PFSK-1 (cell line): ENCODE data around the gene FYN.

ENCODE experiments used
- FOXP2 ChIP-seq: optimal IDR thresholded peaks from 2 replicates; pipeline ENCODE3; 2011; ENCODE audit warnings: borderline replicate concordance, control low read depth, inconsistent platforms; ENCODE audit not compliant: insufficient read depth; ENCODE audit errors: extremely low read length, extremely low read depth
- POLR2AphosphoS5 ChIP-seq: IDR thresholded peaks from 2 replicates; pipeline ENCODE4 v1.6.1; 2012; ENCODE audit warnings: low read depth, mild to moderate bottlenecking, control low read depth, low read length, moderate library complexity
- REST ChIP-seq, 2 experiments: IDR thresholded peaks; 2 replicates each; pipeline versions ENCODE4 v1.6.1 to v1.8.0; 2011 to 2012; ENCODE audit warnings: low read depth in 2 of 2, low read length in 2 of 2, control low read depth in 1 of 2, inconsistent platforms in 1 of 2, mild to moderate bottlenecking in 1 of 2, moderate library complexity in 1 of 2; ENCODE audit not compliant: insufficient read depth in 1 of 2
- SIN3A ChIP-seq: IDR thresholded peaks from 2 replicates; pipeline ENCODE4 v1.6.1; 2012; ENCODE audit warnings: mild to moderate bottlenecking, low read length, moderate library complexity, borderline replicate concordance; ENCODE audit not compliant: insufficient read depth
- TAF1 ChIP-seq: IDR thresholded peaks from 2 replicates; pipeline ENCODE4 v1.6.1; 2012; ENCODE audit warnings: low read length, control low read depth, borderline replicate concordance; ENCODE audit not compliant: insufficient read depth

The FYN gene

DNA sequence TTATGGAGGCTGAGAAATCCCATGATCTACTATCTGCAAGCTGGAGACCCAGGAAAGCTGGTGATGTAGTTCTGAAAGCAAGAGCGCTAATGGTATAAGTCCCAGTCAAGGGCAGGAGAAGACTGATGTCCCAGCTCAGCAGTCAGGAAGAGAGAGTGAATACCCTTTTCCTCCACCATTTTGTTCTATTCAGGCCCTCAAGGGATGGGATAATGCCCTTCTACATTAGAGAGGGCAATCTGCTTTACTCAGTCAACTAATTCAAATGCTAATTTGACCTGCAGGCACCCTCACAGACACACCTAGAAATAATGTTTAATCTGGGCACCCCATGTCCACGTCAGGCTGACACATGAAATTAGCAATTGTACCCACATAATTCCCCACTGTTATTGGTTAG lies 10.8 kb upstream of the FYN start:
- TF ChIP-seq SIN3A (no peak), POLR2AphosphoS5 (no peak), REST (IDR thresholded peaks at IDR 0.05; ENCODE audit: insufficient read depth in 1 of 2, low read depth in 2 of 2, low read length in 2 of 2) (no peak), FOXP2 (no peak), TAF1 (no peak)

GRCh38 chr6:111880181-111880888 lies 7.1 kb upstream of the FYN start:
- TF ChIP-seq POLR2AphosphoS5 (no peak), SIN3A (no peak), TAF1 (no peak)

DNA sequence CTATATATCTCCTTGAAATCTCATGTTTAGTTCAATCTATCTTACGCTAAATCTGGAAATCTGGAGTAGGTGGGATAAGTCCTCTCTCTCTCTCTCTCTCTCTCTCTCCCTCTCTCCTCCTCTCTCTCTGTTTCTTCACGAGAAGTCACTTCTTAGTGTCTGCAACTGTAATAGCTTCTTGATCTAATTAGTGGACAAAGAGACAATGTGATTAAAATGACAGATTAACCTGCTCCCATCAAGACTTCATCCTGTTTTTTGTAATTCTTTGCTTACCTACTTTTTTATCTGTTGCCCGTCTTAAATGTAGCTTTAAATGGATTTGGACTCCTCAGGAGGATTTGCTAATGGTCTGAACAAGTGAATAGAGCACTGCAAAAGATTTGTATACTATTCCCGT lies 2.5 kb upstream of the FYN start:
- TF ChIP-seq POLR2AphosphoS5 = no peak
- TF ChIP-seq SIN3A = no peak
- no peak for TF ChIP-seq TAF1
- TF ChIP-seq REST (IDR thresholded peaks at IDR 0.05; ENCODE audit: insufficient read depth in 1 of 2, low read depth in 2 of 2, low read length in 2 of 2) = no peak
- no peak for TF ChIP-seq FOXP2

GRCh38 chr6:111874025-111874415 lies 768 bp upstream of the FYN start:
- TF ChIP-seq REST (IDR thresholded peaks at IDR 0.05; ENCODE audit: insufficient read depth in 1 of 2, low read depth in 2 of 2, low read length in 2 of 2) = no peak
- TF ChIP-seq POLR2AphosphoS5 = no peak
- TF ChIP-seq FOXP2 = no peak
- no peak for TF ChIP-seq TAF1
- TF ChIP-seq SIN3A = no peak

- 0 out of 4 replicates have a peak, but pooled peaks of 1 of the 2 experiments have one; percentile 13 for TF ChIP-seq REST (IDR thresholded peaks at IDR 0.05; ENCODE audit: insufficient read depth in 1 of 2, low read depth in 2 of 2, low read length in 2 of 2)
- TF ChIP-seq SIN3A = no peak; the same call in 1 of the 2 replicates
- no peak for TF ChIP-seq FOXP2
- TF ChIP-seq TAF1 = no peak
- TF ChIP-seq POLR2AphosphoS5 = no peak
Observed at GRCh38 chr6:111872401-111873177, 663 bp downstream of the FYN start.
